NB4 (cell line): ENCODE data around the gene HSPA6.
"Not testable (repeated sequence)": the region's sequence is repeated elsewhere in the genome, so short reads cannot be mapped to it uniquely, and the experiment has no call there.

ENCODE experiments used
- DNase-seq: peaks from one replicate; pipeline ENCODE4 v3.0.0; 2010; ENCODE audit warnings: low read depth
- H3K4me3 ChIP-seq: one replicate; pipeline ENCODE4 v1.5.1; 2011; ENCODE audit warnings: mild to moderate bottlenecking, low read depth, low read length, moderate library complexity

HSPA6 gene

GRCh38 chr1:161571703-161572102 lies 47.4 kb downstream of the HSPA6 start:
- not testable (repeated sequence) for DNase-seq, H3K4me3 ChIP-seq
